Loucy (cell line): ENCODE data around the gene UNC79.
"Not testable (repeated sequence)": the region's sequence is repeated elsewhere in the genome, so short reads cannot be mapped to it uniquely, and the experiment has no call there.

ENCODE experiments used
- H2AFZ ChIP-seq: fragments of 200-600 bp; sonication (generic); 2 replicates; pipeline ENCODE4 v1.6.0; 2016; ENCODE audit warnings: antibody characterized with exemption, mild to moderate bottlenecking, low read length, moderate library complexity
- H3F3A ChIP-seq: fragments of 200-600 bp; 2 replicates; pipeline ENCODE4 v1.6.0; 2016; ENCODE audit warnings: antibody characterized with exemption, low read depth, mild to moderate bottlenecking
- H3K27me3 ChIP-seq: fragments of 200-600 bp; sonication (generic); 2 replicates; pipeline ENCODE4 v1.6.1; 2014; ENCODE audit warnings: low read length, mild to moderate bottlenecking; ENCODE audit not compliant: insufficient read depth, poor library complexity, severe bottlenecking
- H3K36me3 ChIP-seq: fragments of 200-600 bp; sonication (generic); 2 replicates; pipeline ENCODE4 v1.6.1; 2016; ENCODE audit warnings: low read length; ENCODE audit not compliant: insufficient read depth
- H3K4me1 ChIP-seq: fragments of 200-600 bp; sonication (generic); 2 replicates; pipeline ENCODE4 v1.5.1; 2014; ENCODE audit warnings: low read length, mild to moderate bottlenecking; ENCODE audit not compliant: insufficient read depth, poor library complexity, severe bottlenecking
- H3K4me2 ChIP-seq: fragments of 200-600 bp; sonication (generic); 2 replicates; pipeline ENCODE4 v1.6.0; 2014; ENCODE audit warnings: antibody characterized with exemption, low read length, low read depth, mild to moderate bottlenecking; ENCODE audit not compliant: poor library complexity, severe bottlenecking
- H3K4me3 ChIP-seq: fragments of 200-600 bp; sonication (generic); 2 replicates; pipeline ENCODE4 v1.5.1; 2014; ENCODE audit warnings: low read length, mild to moderate bottlenecking, mixed read lengths; ENCODE audit not compliant: poor library complexity, severe bottlenecking
- H3K79me2 ChIP-seq: fragments of 200-600 bp; sonication (generic); 2 replicates; pipeline ENCODE4 v1.6.1; 2014; ENCODE audit warnings: low read length; ENCODE audit not compliant: insufficient read depth
- H3K9ac ChIP-seq: fragments of 200-600 bp; sonication (generic); 2 replicates; pipeline ENCODE4 v1.6.0; 2014; ENCODE audit warnings: mild to moderate bottlenecking, low read depth, low read length, moderate library complexity; ENCODE audit not compliant: poor library complexity, severe bottlenecking
- H3K9me2 ChIP-seq: fragments of 200-600 bp; sonication (generic); replicated peaks from 2 replicates; pipeline ENCODE4 v1.6.1; 2016; ENCODE audit warnings: low read depth, low read length, mixed read lengths
- H3K9me3 ChIP-seq: fragments of 200-600 bp; sonication (generic); 2 replicates; pipeline ENCODE4 v1.6.1; 2014; ENCODE audit warnings: mild to moderate bottlenecking, antibody characterized with exemption, low read length, low read depth; ENCODE audit not compliant: insufficient read depth
- H4K20me1 ChIP-seq: fragments of 200-600 bp; sonication (generic); 2 replicates; pipeline ENCODE4 v1.6.0; 2014; ENCODE audit warnings: antibody characterized with exemption, low read length, mild to moderate bottlenecking; ENCODE audit not compliant: insufficient read depth, poor library complexity, severe bottlenecking
- EZH2phosphoT487 ChIP-seq: fragments of 200-600 bp; IDR thresholded peaks from 2 replicates; pipeline ENCODE4 v1.6.1; 2018; ENCODE audit warnings: antibody characterized with exemption, mild to moderate bottlenecking, moderate library complexity, borderline replicate concordance
- TF ChIP-seq, protein P1 (sequence below): fragments of 200-600 bp; sonication (generic); conservative IDR thresholded peaks from 2 replicates; pipeline ENCODE4 v1.5.1; 2014; ENCODE audit warnings: mild to moderate bottlenecking, antibody characterized with exemption, low read length

Gene UNC79

DNA sequence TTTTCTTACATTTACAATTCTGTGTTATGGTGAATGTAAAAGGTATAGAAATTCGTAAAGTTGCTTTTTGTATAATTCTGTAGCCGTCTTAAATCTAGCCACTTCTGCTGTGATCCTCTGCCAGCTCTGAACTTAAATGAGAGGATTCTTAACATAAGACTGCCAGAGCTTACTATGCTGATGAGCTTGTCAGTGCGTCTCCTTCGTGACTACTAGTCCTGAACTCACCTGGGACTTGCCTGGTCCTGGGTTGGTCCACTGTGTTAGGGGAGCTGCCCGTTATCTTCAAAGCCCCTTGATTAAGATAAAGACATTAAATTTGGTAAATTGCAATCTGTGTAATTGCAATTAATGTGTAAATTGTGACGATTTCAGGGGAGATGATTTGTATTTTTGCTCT lies 44.7 kb downstream of the UNC79 start:
- Histone ChIP-seq H3K79me2 (no peaks in the 10 kb centered on the region), H3K9ac (peak overlapping the region; percentile 19), H3K9me2 (no peaks in the 10 kb centered on the region), H3K4me2 (no peak overlapping the region), H3K4me1 (peaks cover 17% of the 10 kb centered on the region), H3K36me3 (peaks cover 14% of the 10 kb centered on the region; the same call in 1 of the 2 replicates), H3K9me3 (no peaks in the 10 kb centered on the region), H2AFZ (no peak overlapping the region), H3K4me3 (no peak overlapping the region), H3F3A (no peaks in the 10 kb centered on the region), H3K27me3 (no peaks in the 10 kb centered on the region), H4K20me1 (no peaks in the 10 kb centered on the region)
- TF ChIP-seq EZH2phosphoT487 = no peak
- TF ChIP-seq, protein P1, sequence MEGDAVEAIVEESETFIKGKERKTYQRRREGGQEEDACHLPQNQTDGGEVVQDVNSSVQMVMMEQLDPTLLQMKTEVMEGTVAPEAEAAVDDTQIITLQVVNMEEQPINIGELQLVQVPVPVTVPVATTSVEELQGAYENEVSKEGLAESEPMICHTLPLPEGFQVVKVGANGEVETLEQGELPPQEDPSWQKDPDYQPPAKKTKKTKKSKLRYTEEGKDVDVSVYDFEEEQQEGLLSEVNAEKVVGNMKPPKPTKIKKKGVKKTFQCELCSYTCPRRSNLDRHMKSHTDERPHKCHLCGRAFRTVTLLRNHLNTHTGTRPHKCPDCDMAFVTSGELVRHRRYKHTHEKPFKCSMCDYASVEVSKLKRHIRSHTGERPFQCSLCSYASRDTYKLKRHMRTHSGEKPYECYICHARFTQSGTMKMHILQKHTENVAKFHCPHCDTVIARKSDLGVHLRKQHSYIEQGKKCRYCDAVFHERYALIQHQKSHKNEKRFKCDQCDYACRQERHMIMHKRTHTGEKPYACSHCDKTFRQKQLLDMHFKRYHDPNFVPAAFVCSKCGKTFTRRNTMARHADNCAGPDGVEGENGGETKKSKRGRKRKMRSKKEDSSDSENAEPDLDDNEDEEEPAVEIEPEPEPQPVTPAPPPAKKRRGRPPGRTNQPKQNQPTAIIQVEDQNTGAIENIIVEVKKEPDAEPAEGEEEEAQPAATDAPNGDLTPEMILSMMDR = no peak

DNA sequence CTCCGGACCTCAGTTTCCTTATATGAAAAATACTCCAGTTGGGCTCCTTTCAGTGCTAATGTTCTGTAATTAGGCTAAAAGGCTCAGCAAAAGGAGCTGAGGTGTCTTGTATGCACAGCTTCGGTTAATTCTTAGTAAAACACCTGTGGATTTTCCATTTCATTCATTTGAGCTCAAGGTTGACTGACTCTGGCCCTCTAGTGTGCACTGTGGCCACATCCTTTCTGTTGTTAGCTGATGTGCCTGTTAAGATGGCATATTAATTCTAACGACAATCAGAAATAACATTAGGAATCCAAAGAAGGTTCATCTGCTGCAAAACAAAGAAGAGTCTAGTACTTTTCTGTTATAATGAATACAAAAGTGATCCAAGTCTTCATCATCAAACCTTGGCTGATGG lies 45.6 kb downstream of the UNC79 start:
- Histone ChIP-seq H3K4me3 (no peak overlapping the region), H4K20me1 (no peaks in the 10 kb centered on the region), H3K79me2 (no peaks in the 10 kb centered on the region), H3K4me2 (peak overlapping the region; percentile 2), H2AFZ (no peak overlapping the region), H3F3A (no peaks in the 10 kb centered on the region; the same call in 1 of the 2 replicates), H3K36me3 (peaks cover 14% of the 10 kb centered on the region; the same call in 1 of the 2 replicates), H3K27me3 (no peaks in the 10 kb centered on the region), H3K4me1 (peaks cover 16% of the 10 kb centered on the region), H3K9me2 (no peaks in the 10 kb centered on the region), H3K9me3 (no peaks in the 10 kb centered on the region), H3K9ac (peak overlapping the region; percentile 19)
- TF ChIP-seq, protein P1 = peak; percentile 44
- no peak for TF ChIP-seq EZH2phosphoT487

DNA sequence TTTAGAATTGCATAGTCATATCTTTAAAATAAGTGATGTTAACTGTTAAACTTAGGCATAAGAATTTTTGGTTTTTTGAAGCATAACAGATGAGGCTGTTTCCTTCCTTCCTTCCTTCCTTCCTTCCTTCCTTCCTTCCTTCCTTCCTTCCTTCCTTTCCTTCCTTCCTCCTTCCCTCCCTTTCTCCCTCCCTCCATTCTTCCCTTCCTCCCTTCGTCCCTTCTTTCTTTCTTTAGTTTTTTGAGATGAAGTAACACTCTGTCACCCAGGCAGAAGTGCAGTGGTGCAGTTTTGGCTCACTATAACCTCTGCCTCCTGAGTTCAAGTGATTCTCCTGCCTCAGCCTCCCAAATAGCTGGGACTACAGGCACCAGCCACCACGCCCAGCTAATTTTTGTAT lies 48.3 kb downstream of the UNC79 start:
- H3K27me3 ChIP-seq, H3K9ac ChIP-seq, H2AFZ ChIP-seq, H3K4me2 ChIP-seq, H4K20me1 ChIP-seq, H3K4me3 ChIP-seq, H3K9me3 ChIP-seq, H3K79me2 ChIP-seq, H3K36me3 ChIP-seq, H3K9me2 ChIP-seq, H3F3A ChIP-seq: not testable (repeated sequence)
- H3K4me1 ChIP-seq = peaks cover 27% of the 10 kb centered on the region

DNA sequence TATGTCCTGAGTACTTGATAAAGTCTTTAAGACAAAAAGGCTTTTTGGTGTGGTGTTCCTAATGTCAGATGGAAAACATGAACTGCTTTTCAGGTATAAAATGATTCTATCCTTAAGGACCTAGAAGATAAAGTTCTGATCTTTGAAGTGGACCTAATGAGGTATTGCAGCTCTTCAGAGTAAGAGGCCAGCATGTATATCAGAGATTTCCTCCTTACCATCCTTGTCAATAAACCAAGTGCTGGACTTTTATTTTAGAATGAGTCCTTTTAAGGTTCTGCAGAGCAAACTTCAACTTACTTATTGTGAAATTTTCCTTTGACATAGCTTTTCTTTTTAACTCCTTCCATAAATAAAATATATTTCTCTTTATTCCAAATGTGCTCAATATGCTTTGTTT lies 50.1 kb downstream of the UNC79 start:
- no peaks in the 10 kb centered on the region for H3K79me2 ChIP-seq
- no peak overlapping the region for H3K9ac ChIP-seq
- H4K20me1 ChIP-seq = no peaks in the 10 kb centered on the region
- H3K4me1 ChIP-seq = peaks cover 22% of the 10 kb centered on the region
- TF ChIP-seq EZH2phosphoT487 = no peak
- TF ChIP-seq, protein P1 = no peak
- H3K9me2 ChIP-seq = no peaks in the 10 kb centered on the region
- H3F3A ChIP-seq = peaks cover 4% of the 10 kb centered on the region; the same call in 1 of the 2 replicates
- no peak overlapping the region for H2AFZ ChIP-seq
- no peaks in the 10 kb centered on the region for H3K27me3 ChIP-seq
- no peak overlapping the region for H3K4me3 ChIP-seq
- H3K4me2 ChIP-seq = no peak overlapping the region
- H3K9me3 ChIP-seq = no peaks in the 10 kb centered on the region
- no peaks in the 10 kb centered on the region; the same call in 1 of the 2 replicates for H3K36me3 ChIP-seq
